H9 (cell line): ENCODE data around the gene CAMKK1. TPM values are rescaled to one million over a fixed set of nuclear protein-coding genes. Genes with fewer than 3 reads are reported as not detected.

Experiments
- DNase-seq: peaks from one replicate; pipeline ENCODE4 v3.0.0-alpha.2; 2017
- H2AFZ ChIP-seq: one replicate; pipeline ENCODE4 v1.6.1; 2013; ENCODE audit warnings: mild to moderate bottlenecking, low read length, control low read depth, moderate library complexity
- H2AK5ac ChIP-seq: 2 replicates; pipeline ENCODE4 v1.6.1; 2013; ENCODE audit warnings: low read length, control low read depth, mixed read lengths; ENCODE audit not compliant: insufficient read length
- H2BK120ac ChIP-seq: one replicate; pipeline ENCODE4 v1.6.1; 2013; ENCODE audit warnings: low read depth, mild to moderate bottlenecking, low read length, control low read depth, inconsistent platforms; ENCODE audit not compliant: poor library complexity, severe bottlenecking
- H2BK12ac ChIP-seq: 2 replicates; pipeline ENCODE4 v1.6.1; 2013; ENCODE audit warnings: low read length, control low read depth, mixed read lengths, low read depth; ENCODE audit not compliant: insufficient read length
- H2BK15ac ChIP-seq: 2 replicates; pipeline ENCODE4 v1.6.1; 2013; ENCODE audit warnings: low read depth, low read length, control low read depth
- H2BK20ac ChIP-seq: one replicate; pipeline ENCODE4 v1.6.1; 2013; ENCODE audit warnings: low read depth, mild to moderate bottlenecking, low read length, control low read depth, inconsistent platforms; ENCODE audit not compliant: poor library complexity, severe bottlenecking
- H2BK5ac ChIP-seq: 2 replicates; pipeline ENCODE4 v1.6.1; 2013; ENCODE audit warnings: low read length, control low read depth, mixed read lengths; ENCODE audit not compliant: insufficient read length
- H3K14ac ChIP-seq: 2 replicates; pipeline ENCODE4 v1.6.1; 2013; ENCODE audit warnings: low read length, control low read depth; ENCODE audit not compliant: insufficient read depth
- H3K18ac ChIP-seq: 2 replicates; pipeline ENCODE4 v1.6.1; 2013; ENCODE audit warnings: low read depth, mild to moderate bottlenecking, mixed read lengths, low read length, control low read depth; ENCODE audit not compliant: insufficient read length
- H3K23ac ChIP-seq: 2 replicates; pipeline ENCODE4 v1.6.1; 2013; ENCODE audit warnings: low read length, control low read depth, mixed read lengths, low read depth; ENCODE audit not compliant: insufficient read length
- H3K23me2 ChIP-seq: 2 replicates; pipeline ENCODE4 v1.6.1; 2013; ENCODE audit warnings: low read depth, mild to moderate bottlenecking, mixed read lengths, low read length, control low read depth; ENCODE audit not compliant: insufficient read length, poor library complexity, severe bottlenecking
- H3K27ac ChIP-seq: 2 replicates; pipeline ENCODE4 v1.5.1; 2013; ENCODE audit warnings: low read length, control low read depth, mixed read lengths, low read depth; ENCODE audit not compliant: insufficient read length
- H3K27me3 ChIP-seq: 2 replicates; pipeline ENCODE4 v1.6.1; 2013; ENCODE audit warnings: low read length, control low read depth, inconsistent platforms; ENCODE audit not compliant: insufficient read depth
- H3K4ac ChIP-seq: 2 replicates; pipeline ENCODE4 v1.6.1; 2013; ENCODE audit warnings: low read depth, mild to moderate bottlenecking, control low read depth, inconsistent platforms, low read length, moderate library complexity
- H3K4me1 ChIP-seq: 2 replicates; pipeline ENCODE4 v1.6.1; 2013; ENCODE audit warnings: low read length, control low read depth, inconsistent platforms; ENCODE audit not compliant: insufficient read depth
- H3K4me2 ChIP-seq: 2 replicates; pipeline ENCODE4 v1.6.1; 2013; ENCODE audit warnings: low read length, control low read depth, mixed read lengths; ENCODE audit not compliant: insufficient read length, insufficient read depth
- H3K56ac ChIP-seq: 2 replicates; pipeline ENCODE4 v1.6.1; 2013; ENCODE audit warnings: low read depth, mild to moderate bottlenecking, mixed read lengths, low read length, control low read depth; ENCODE audit not compliant: insufficient read length
- H3K79me1 ChIP-seq: 2 replicates; pipeline ENCODE4 v1.6.1; 2013; ENCODE audit warnings: low read depth, mild to moderate bottlenecking, moderate library complexity, low read length, control low read depth, inconsistent platforms; ENCODE audit not compliant: insufficient read depth, poor library complexity, severe bottlenecking
- H3K79me2 ChIP-seq: 2 replicates; pipeline ENCODE4 v1.6.1; 2013; ENCODE audit warnings: low read length, control low read depth, inconsistent platforms; ENCODE audit not compliant: insufficient read depth
- H3K9ac ChIP-seq: 2 replicates; pipeline ENCODE4 v1.6.1; 2013; ENCODE audit warnings: low read length, control low read depth, mixed read lengths; ENCODE audit not compliant: insufficient read length; ENCODE audit errors: extremely low read depth
- H3K9me3 ChIP-seq: one replicate; pipeline ENCODE4 v1.6.1; 2013; ENCODE audit warnings: low read depth, low read length, inconsistent platforms; ENCODE audit not compliant: control insufficient read depth
- H3T11ph ChIP-seq: one replicate; pipeline ENCODE4 v1.6.1; 2013; ENCODE audit warnings: mild to moderate bottlenecking, low read length, control low read depth, inconsistent platforms
- H4K20me1 ChIP-seq: one replicate; pipeline ENCODE4 v1.6.1; 2013; ENCODE audit not compliant: control insufficient read depth, insufficient read length, insufficient read depth
- H4K5ac ChIP-seq: 2 replicates; pipeline ENCODE4 v1.6.1; 2013; ENCODE audit warnings: low read depth, mild to moderate bottlenecking, mixed read lengths, low read length, control low read depth; ENCODE audit not compliant: insufficient read length
- H4K8ac ChIP-seq: replicated peaks from 2 replicates; pipeline ENCODE4 v1.6.1; 2013; ENCODE audit warnings: low read length, control low read depth, mixed read lengths, low read depth; ENCODE audit not compliant: insufficient read length
- H4K91ac ChIP-seq: 2 replicates; pipeline ENCODE4 v1.6.1; 2013; ENCODE audit warnings: low read depth, mild to moderate bottlenecking, moderate library complexity, mixed read lengths, low read length, control low read depth; ENCODE audit not compliant: insufficient read length
- H3K27ac Mint-ChIP-seq, 3 experiments: 2 replicates in 2 of 3; 3 replicates in 1 of 3; pipeline ENCODE4 v1.8.0; 2020 to 2021; ENCODE audit warnings: mixed read lengths in 3 of 3, mild to moderate bottlenecking in 1 of 3, moderate library complexity in 1 of 3
- H3K27me3 Mint-ChIP-seq: 2 replicates; pipeline ENCODE4 v1.8.0; 2021; ENCODE audit warnings: low read depth, mild to moderate bottlenecking, moderate library complexity, mixed read lengths
- H3K36me3 Mint-ChIP-seq, 3 experiments: 2 replicates in 2 of 3; 3 replicates in 1 of 3; pipeline ENCODE4 v1.8.0; 2020 to 2021; ENCODE audit warnings: low read depth in 3 of 3, mixed read lengths in 3 of 3; ENCODE audit not compliant: insufficient read depth in 1 of 3
- H3K4me1 Mint-ChIP-seq, 2 experiments: 2 replicates each; pipeline ENCODE4 v1.8.0; 2020; ENCODE audit warnings: mixed read lengths in 2 of 2
- H3K4me3 Mint-ChIP-seq, 2 experiments: 2 replicates in 1 of 2; 3 replicates in 1 of 2; pipeline ENCODE4 v1.8.0; 2020 to 2021; ENCODE audit warnings: mild to moderate bottlenecking in 2 of 2, mixed read lengths in 2 of 2, moderate library complexity in 1 of 2
- H3K9me3 Mint-ChIP-seq, 2 experiments: 2 replicates in 1 of 2; 3 replicates in 1 of 2; pipeline ENCODE4 v1.8.0; 2020; ENCODE audit warnings: mild to moderate bottlenecking in 2 of 2, mixed read lengths in 2 of 2, moderate library complexity in 1 of 2
- CTCF ChIP-seq: fragments of 200-600 bp; sonication (generic); conservative IDR thresholded peaks from 3 replicates; pipeline ENCODE4 v1.8.0; 2021; ENCODE audit warnings: antibody characterized with exemption, mild to moderate bottlenecking
- WGBS: extraction: QIAGEN DNeasy Blood & Tissue Kit; methylation state at CpG from one replicate; pipeline ENCODE4 v1.1.7; 2013; ENCODE audit warnings: missing lambda C conversion rate, low lambda C conversion rate, mixed read lengths; ENCODE audit not compliant: insufficient read length; ENCODE audit errors: extremely low coverage; 5-methylcytosine and 5-hydroxymethylcytosine counted together
- total RNA-seq: library from RNA; stranded (reverse); gene quantifications from 2 replicates; pipeline ENCODE4 v1.2.1, GENCODE V29; 2021

Gene CAMKK1
- total RNA-seq, 1 experiment from 2014 or later = 6.7 TPM

DNA sequence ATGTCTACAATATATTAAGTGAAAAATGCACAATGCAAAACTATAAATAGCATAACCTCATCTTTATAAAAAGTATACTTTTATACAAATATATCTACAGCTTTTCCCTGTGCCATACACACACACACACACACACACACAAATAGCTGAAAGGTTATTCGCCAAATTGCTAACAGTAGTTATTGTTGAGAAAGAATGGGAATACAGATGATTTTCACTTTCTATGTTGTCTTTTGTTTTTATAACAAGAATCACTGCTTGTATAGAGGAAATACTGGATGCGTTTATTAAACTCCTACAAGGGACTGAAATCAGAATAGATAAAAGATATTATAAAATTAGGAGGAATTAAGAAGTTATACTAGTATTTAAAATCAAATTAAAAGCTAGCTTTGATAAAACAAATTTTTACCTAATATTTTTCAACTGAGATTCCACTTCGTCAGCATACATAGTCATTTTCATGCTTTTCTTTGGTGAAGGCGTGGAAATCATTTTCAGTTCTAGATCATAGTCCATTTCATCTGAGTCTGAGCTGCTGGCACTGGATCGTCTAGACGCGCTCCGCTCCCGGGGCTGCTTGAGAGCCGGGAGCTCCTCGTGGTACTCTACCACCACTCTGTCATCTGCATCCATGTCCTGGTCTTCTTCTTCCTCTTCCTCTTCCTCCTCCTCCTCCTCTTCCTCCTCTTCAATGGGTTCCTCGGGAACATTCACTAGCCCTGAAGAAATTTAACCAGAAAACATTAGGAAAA, 74.8 kb downstream of the CAMKK1 start:
- Histone ChIP-seq H4K20me1 (no peaks in the 10 kb centered on the region), H3K79me2 (no peaks in the 10 kb centered on the region), H3K14ac (no peak overlapping the region), H2BK5ac (no peak overlapping the region), H3K4ac (no peak overlapping the region), H2AK5ac (no peak overlapping the region), H3K79me1 (no peaks in the 10 kb centered on the region), H3K23me2 (no peaks in the 10 kb centered on the region), H2BK120ac (no peak overlapping the region), H2AFZ (no peak overlapping the region), H3K18ac (no peak overlapping the region), H4K5ac (no peak overlapping the region), H4K8ac (no peak overlapping the region), H3K27ac (no peak overlapping the region), H2BK15ac (no peak overlapping the region), H3K23ac (no peak overlapping the region), H3K4me2 (no peak overlapping the region), H3K9ac (no peak overlapping the region), H3T11ph (no peak overlapping the region), H3K9me3 (no peaks in the 10 kb centered on the region), H3K27me3 (no peaks in the 10 kb centered on the region), H2BK20ac (no peak overlapping the region), H3K4me1 (no peaks in the 10 kb centered on the region), H3K56ac (no peak overlapping the region), H2BK12ac (no peak overlapping the region), H4K91ac (no peak overlapping the region)
- WGBS = no CpG with 5 or more reads among the region's 12 CpGs
- no peak for TF ChIP-seq CTCF
- no peak overlapping the region for H3K4me3 Mint-ChIP-seq
- H3K27ac Mint-ChIP-seq = no peak overlapping the region
- H3K9me3 Mint-ChIP-seq = no peaks in the 10 kb centered on the region
- DNase-seq = no peak
- H3K4me1 Mint-ChIP-seq = no peaks in the 10 kb centered on the region
- peaks cover 30 to 86% (median 78%) of the 10 kb centered on the region in 3 experiments; a peak in 6 of 7 replicates for H3K36me3 Mint-ChIP-seq
- H3K27me3 Mint-ChIP-seq = no peaks in the 10 kb centered on the region
